GM18870 (cell line): ENCODE data around the gene MYBPHL.

Experiments used
- ATAC-seq: cut with Tn5 transposase; IDR thresholded peaks from one replicate; pipeline ENCODE4 v1.9.1; 2021; ENCODE audit warnings: moderate library complexity; ENCODE audit not compliant: unreplicated experiment

MYBPHL gene

GRCh38 chr1:109281680-109282496 lies 24.9 kb downstream of the MYBPHL start:
- no peak for ATAC-seq

- no peak for ATAC-seq
Observed at GRCh38 chr1:109280862-109281261, 25.9 kb downstream of the MYBPHL start.

DNA sequence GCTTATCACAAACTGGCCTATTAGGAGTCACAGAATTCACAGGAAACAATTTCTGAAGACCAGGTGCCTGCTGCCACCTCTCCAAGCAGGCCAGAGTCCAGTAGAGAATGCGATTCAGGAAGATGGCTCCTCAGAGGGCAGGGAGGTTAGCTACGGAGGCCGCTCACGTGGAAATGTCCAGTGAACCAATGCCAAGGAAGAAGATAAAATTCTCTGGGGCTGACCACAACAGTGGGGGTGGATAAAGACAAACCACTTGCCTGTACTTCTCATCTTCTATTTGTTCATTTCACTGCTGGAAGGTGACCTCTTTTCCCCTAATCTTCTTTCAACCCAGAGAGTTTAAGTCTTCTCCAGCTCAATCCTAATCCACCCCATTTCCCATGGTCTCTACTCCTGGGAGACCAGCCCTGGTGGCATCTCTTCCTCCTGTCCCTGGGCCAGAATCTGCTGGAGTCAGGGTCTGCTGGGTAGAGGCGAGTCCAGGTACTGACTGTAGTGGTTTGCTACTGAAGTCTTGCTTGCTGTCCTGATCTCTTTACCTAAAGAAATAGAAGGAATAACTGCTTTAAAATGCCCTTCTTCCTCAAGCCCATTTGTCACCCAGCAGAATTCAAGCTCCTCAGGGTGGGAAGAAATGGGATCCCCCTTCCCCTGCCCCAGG lies 27.1 kb downstream of the MYBPHL start:
- ATAC-seq, result no peak

DNA sequence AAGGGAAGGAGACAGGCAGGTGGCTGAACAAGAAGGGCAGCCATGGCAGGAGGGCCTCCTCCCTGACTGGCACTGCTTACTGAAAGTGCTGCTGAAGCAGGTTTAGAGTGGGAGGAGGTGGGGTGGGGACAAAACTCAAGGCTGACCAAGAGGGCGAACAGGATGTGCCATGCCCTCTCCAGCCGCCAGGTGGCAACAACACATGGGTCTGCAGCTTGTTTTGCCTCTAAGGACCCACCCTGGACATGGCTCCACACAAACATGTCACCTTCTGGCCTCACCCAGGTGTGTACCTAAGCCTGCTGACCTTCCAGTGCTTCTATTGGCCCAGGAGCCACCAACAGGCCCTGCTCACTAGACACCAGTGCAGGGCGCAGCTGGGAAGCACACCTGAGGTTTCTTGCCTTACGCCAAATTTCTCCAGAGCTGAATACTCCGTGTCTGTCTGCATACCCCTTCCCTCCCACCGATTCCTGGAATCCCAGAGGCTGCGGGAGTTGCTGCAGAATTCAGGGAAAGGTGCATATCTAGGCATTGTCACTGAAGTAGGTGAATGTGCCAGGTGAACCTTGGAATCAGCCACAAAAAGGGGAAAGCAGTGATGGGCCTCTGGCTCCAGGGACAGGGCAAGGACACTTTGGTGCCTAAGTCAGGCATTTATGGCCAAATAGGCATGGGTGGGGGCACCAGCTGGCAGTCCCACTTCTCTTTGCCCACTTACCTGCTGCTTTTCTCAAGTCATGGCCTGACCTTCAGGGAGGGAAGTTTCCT lies 29.2 kb downstream of the MYBPHL start:
- ATAC-seq, result peak; percentile 58

GRCh38 chr1:109275706-109276345 lies 31.0 kb downstream of the MYBPHL start:
- no peak for ATAC-seq

DNA sequence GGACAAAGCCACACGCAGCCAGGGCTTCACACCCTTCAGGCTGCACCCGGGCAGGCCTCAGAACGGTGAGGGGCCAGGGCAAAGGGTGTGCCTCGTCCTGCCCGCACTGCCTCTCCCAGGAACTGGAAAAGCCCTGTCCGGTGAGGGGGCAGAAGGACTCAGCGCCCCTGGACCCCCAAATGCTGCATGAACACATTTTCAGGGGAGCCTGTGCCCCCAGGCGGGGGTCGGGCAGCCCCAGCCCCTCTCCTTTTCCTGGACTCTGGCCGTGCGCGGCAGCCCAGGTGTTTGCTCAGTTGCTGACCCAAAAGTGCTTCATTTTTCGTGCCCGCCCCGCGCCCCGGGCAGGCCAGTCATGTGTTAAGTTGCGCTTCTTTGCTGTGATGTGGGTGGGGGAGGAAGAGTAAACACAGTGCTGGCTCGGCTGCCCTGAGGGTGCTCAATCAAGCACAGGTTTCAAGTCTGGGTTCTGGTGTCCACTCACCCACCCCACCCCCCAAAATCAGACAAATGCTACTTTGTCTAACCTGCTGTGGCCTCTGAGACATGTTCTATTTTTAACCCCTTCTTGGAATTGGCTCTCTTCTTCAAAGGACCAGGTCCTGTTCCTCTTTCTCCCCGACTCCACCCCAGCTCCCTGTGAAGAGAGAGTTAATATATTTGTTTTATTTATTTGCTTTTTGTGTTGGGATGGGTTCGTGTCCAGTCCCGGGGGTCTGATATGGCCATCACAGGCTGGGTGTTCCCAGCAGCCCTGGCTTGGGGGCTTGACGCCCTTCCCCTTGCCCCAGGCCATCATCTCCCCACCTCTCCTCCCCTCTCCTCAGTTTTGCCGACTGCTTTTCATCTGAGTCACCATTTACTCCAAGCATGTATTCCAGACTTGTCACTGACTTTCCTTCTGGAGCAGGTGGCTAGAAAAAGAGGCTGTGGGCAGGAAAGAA lies 32.0 kb downstream of the MYBPHL start:
- no peak for ATAC-seq

DNA sequence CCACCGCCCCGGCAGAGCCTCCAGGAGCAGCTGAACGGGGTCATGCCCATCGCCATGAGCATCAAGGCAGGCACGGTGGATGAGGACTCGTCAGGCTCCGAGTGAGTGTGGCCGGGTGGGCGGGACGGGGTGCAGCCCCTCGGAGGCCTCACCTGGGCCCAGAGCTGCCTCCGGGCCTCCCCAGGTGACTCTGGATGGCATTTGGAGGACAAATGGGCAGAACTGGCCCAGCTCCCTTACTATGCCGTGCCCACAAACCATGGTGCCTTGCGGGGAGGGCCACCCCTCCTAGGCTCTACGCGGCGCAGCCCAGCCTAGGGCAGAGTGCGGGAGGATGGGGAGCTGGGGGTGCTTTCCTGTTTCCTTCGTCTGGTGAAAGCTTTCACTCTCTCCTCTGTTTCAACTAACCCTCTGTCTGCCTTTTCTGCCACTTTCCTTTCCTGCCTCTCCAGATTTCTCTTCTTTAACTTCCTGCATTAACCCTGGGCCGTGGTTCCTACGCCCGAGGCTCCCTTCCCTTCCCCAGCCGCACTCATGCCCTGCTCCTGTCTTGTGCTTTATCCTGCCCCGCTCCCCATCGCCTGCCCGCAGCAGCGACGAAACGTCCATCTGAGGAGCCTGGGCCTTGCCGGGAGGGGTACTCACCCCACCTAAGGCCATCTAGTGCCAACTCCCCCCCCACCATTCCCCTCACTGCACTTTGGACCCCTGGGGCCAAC lies 33.1 kb downstream of the MYBPHL start:
- ATAC-seq, result no peak

DNA sequence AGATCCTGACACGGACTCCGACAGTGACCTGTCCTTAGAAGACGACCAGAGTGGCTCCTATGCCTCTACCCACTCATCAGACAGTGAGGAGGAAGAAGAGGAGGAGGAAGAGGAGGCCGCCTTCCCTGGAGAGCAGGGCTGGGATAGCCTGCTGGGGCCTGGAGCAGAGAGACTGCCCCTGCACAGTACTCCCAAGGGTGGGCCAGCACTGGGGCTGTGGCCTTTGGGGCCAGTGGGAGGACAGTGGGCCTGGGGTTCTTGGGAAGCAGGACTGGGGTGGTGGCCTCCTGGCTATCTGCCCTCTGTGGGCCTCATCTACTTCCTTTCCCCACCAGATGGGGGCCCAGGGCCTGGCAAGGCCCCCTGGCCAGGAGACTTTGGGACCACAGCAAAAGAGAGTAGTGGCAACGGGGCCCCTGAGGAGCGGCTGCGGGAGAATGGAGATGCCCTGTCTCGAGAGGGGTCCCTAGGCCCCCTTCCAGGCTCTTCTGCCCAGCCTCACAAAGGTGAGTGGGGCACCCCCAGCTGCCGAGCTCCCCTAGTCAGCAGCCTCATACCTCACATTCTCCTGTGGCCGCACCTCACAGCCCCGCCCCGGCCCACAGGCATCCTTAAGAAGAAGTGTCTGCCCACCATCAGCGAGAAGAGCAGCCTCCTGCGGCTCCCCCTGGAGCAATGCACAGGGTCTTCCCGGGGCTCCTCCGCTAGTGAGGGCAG lies 33.8 kb downstream of the MYBPHL start:
- ATAC-seq, result no peak

- no peak for ATAC-seq
Observed at GRCh38 chr1:109272021-109272799, 34.6 kb downstream of the MYBPHL start.

GRCh38 chr1:109271458-109271857 lies 35.4 kb downstream of the MYBPHL start:
- ATAC-seq, result no peak

DNA sequence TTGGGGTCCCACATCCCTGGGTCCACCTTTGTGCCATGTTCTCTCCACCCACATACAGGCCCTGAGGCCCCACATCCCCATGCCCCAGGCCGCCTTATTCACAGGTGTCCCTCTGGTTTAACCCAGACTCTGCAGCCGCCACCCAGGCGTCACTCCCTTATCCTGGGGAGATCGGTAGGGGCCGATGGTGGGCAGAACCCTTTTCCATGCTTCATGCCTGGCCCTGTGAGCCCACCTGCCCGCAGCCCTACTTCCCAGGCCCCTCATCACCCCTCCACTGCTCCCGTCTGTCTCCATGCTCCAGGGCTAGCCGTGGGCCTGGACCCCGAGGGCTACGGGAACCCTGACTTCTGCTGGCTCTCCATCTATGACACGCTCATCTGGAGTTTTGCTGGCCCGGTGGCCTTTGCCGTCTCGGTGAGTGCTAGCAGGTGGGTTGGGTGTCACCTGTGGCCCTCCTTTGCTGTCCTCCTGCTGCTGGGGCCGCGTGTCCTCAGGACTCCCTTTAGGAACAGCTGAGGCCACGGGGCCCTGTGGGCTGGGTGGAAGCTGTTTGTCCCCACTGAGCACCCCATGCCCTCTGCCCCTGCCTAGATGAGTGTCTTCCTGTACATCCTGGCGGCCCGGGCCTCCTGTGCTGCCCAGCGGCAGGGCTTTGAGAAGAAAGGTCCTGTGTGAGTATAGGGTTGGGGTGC lies 36.0 kb downstream of the MYBPHL start:
- no peak for ATAC-seq

- no peak for ATAC-seq
Observed at GRCh38 chr1:109269981-109270622, 36.7 kb downstream of the MYBPHL start.

DNA sequence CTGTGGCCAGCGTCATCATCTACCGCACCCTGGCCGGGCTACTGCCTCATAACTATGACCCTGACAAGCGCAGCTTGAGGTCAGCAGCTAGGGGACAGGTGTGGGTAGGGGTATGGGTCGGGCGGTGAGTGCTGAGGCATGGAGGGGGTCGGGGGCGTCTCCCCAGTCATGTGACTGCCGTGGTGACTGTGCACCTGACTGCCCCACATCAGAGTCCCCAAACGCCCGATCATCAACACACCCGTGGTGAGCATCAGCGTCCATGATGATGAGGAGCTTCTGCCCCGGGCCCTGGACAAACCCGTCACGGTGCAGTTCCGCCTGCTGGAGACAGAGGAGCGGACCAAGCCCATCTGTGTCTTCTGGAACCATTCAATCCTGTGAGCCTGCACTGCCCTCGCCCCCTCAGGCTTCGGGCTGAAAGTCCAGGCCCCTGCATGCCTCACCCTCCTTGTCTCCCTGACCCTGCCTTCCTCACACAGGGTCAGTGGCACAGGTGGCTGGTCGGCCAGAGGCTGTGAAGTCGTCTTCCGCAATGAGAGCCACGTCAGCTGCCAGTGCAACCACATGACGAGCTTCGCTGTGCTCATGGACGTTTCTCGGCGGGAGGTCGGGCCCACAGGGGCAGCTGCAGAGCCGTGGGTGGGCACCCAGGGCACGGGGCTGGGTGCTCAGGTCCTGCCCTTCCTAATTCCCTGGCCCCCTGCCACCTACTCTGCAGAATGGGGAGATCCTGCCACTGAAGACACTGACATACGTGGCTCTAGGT lies 37.4 kb downstream of the MYBPHL start:
- no peak for ATAC-seq

DNA sequence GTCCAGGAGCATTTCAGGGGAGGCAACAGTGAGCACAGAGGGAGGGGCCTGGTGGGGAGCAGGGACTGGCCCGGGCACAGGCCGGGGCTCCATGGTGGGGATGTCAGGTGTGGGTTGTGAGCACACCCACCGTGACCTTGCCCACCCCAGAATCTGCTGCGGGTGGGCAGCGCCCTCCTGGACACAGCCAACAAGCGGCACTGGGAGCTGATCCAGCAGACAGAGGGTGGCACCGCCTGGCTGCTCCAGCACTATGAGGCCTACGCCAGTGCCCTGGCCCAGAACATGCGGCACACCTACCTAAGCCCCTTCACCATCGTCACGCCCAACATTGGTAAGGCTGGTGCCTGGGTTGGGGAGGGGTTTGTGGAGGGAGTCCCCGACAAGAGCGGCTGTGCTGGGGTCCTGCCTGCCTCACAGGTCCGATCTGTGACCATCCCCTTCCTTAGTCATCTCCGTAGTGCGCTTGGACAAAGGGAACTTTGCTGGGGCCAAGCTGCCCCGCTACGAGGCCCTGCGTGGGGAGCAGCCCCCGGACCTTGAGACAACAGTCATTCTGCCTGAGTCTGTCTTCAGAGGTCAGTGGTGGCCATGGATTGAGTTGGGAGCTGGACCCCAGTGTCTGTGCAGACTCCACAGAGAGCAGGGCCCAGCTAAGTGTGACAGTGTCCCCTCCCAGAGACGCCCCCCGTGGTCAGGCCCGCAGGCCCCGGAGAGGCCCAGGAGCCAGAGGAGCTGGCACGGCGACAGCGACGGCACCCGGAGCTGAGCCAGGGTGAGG lies 38.2 kb downstream of the MYBPHL start:
- no peak for ATAC-seq

DNA sequence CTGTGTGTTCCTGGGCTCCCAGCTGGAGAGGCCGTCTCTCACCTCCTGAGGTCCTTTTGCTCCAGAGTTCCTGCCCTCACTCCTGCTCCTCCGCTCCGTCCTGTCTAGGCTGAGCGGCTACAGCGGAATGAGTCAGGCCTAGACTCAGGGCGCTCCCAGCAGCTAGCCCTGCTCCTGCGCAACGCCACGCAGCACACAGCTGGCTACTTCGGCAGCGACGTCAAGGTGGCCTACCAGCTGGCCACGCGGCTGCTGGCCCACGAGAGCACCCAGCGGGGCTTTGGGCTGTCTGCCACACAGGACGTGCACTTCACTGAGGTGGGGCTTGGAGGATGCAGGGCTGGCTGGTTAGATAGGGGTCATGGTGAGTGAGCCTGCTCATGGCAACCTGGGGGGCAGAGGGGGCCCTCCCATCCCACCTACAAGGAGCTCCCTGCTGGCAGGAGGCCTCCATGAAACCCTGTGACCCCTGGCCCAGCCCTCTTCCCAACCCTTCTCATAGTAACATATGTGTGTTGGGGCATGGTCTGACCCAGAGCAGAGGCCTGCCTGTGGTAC lies 39.0 kb downstream of the MYBPHL start:
- no peak for ATAC-seq
